ENCODE results near the gene BCS1L.
"Not testable (repeated sequence)": the region's sequence is repeated elsewhere in the genome, so short reads cannot be mapped to it uniquely, and the experiment has no call there.

Gene BCS1L

DNA sequence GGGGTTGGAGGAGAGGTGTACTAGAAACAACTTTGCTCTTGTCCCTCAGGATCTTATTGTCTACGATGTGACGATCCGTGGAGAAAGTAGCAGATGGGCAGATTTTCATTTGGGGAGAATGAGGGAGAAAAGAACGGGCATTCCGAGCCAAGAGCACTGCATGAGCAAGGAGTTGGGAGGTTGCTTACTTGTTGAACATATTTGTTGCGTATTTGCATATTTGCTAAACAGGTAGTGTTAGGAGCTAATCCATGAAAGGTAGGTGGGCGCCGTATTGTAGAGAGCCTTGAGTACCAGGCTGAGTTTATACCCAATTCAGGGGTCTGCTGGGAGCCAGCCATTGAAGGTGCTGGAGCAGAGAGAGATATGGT is 490 bp downstream of the BCS1L start:
- no peak for DNase-seq (ENCODE audit: low read depth, low spot score)

DNA sequence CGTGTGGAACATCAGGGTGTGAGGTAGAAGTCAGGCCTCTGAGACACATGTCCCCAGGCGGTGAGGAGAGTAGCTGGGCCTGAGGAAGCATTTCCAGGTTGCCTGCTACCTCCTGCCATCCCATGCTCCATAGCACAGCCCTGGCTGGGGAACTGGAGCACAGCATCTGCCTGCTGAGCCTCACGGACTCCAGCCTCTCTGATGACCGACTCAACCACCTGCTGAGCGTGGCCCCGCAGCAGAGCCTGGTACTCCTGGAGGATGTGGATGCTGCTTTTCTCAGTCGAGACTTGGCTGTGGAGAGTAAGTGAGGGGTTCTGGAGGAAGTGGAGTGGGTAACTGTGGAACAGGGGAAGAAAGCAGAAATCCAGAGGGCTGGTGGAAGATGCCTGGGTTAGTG is 2.9 kb downstream of the BCS1L start:
- no peak for DNase-seq (ENCODE audit: low read depth, low spot score)

GRCh38 chr2:218662827-218663226 is 3.3 kb downstream of the BCS1L start:
- DNase-seq (ENCODE audit: low read depth, low spot score), result no peak

DNA sequence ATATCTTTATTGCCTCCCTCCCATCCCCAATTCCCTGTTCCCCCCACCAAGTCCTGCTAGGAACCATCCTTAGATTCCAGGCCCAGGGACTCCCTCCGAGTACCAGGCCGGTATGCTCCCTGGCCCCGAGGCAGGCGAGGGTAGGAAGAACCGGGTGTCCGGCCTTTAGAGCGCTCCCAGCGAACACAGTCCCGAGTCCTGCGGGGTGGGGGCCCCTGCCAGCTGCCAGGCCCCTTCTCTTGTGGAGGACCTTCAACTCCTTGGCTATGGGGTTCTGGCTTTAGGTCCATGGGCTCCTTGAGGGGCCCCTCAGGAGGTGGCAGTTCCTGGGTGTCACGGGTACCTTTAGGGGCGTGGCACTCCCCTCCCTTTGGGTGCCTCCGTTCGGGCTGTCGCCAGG is 4.4 kb downstream of the BCS1L start:
- DNase-seq (ENCODE audit: low read depth, low spot score), result no peak

- DNase-seq (ENCODE audit: low read depth, low spot score), result no peak
Observed at GRCh38 chr2:218664653-218665052, 5.2 kb downstream of the BCS1L start.

- DNase-seq (ENCODE audit: low read depth, low spot score), result no peak
Observed at GRCh38 chr2:218671097-218671653, 11.7 kb downstream of the BCS1L start.

GRCh38 chr2:218671654-218672566 is 12.4 kb downstream of the BCS1L start, which contains the start of the genes RNF25 and STK36:
TSS of gene RNF25 (minus strand) at chr2:218672002. CDS start at chr2:218671970, 32 bp downstream.
TSS of gene STK36 (plus strand) at chr2:218672086. CDS start at chr2:218672830, 744 bp downstream.
- DNase-seq (ENCODE audit: low read depth, low spot score), result peak; percentile 54

DNA sequence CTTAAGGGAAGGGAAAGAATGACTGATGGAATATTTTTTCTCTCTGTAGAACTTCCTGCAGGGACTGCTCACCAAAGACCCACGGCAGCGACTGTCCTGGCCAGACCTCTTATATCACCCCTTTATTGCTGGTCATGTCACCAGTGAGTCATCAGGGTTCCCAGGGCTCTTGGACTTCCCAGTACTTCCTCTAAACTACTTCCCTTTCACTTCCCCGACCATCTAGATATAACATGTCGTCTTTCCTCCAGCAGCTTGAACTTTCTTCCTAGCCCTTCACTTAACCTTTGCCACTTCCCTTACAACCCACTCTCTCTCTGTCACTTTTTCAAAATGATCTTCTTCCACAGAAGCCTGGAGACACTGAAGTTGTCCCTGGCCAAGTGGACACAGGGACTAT is 19.6 kb downstream of the BCS1L start:
- no peak for DNase-seq (ENCODE audit: low read depth, low spot score)

DNA sequence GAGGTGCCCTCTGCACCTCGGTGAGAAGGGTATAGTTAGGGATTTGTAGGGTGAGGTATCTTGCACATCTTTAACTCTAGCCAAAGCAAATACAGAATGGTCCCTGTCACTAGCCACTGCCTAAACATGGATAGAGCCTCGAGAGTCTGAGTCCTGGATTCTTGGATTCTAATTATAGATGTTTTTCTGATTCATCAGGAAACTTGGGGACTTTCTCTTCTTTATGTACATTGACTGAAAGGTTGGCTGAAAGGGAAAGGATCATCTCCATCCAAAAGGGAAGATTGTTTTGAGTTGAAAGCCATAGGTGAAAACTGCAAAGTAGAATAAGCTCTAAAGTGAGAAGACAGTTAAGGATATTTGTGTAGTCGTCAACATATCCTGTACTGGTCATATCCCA is 20.6 kb downstream of the BCS1L start:
- no peak for DNase-seq (ENCODE audit: low read depth, low spot score)

GRCh38 chr2:218687400-218688060 is 28.0 kb downstream of the BCS1L start:
- not testable (repeated sequence) for DNase-seq (ENCODE audit: low read depth, low spot score)

DNA sequence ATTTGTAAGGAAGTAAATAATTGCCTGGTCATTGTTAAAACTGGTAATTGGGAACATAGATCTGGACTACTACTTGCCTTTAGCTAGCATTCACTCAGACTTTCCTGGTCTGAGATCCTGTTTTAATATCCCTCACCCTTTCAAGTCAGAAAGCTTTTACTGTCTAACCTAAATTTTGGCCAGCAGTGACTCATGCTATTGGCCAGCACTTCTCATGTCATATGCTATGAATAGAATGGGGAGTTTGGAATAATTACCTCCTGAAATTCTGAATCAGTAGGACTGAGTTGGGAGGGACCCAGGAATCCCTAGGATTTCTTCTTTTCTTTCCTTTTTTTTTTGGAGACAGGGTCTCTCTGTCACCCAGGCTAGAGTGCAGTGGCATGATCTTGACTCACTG is 31.8 kb downstream of the BCS1L start:
- no peak for DNase-seq (ENCODE audit: low read depth, low spot score)

GRCh38 chr2:218694405-218695145 is 35.1 kb downstream of the BCS1L start:
- DNase-seq (ENCODE audit: low read depth, low spot score), result no peak

- no peak for DNase-seq (ENCODE audit: low read depth, low spot score)
Observed at GRCh38 chr2:218698885-218699284, 39.4 kb downstream of the BCS1L start.

GRCh38 chr2:218701806-218702205 is 42.3 kb downstream of the BCS1L start:
- DNase-seq (ENCODE audit: low read depth, low spot score), result no peak

DNA sequence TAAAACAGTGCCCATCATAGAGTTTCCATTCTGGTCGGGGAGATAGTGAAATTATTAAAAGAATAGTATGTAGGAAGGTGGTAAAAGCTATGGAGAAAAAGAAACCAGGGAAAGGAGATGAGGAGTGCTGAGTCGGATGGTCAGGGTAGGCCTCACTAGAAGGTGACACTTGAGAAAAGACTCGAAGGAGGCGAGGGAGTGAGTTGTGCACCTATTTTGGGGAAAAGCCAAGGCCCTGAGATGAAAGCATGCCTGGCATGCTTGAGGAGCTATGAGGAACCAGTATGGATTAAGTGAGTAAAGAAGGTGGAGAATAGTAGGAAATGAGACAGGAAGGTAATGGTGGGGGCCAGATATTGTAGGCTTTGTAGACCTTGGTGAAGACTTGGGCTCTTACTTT is 43.9 kb downstream of the BCS1L start:
- DNase-seq (ENCODE audit: low read depth, low spot score), result no peak

GRCh38 chr2:218708086-218708485 is 48.6 kb downstream of the BCS1L start:
- DNase-seq (ENCODE audit: low read depth, low spot score), result no peak

DNA sequence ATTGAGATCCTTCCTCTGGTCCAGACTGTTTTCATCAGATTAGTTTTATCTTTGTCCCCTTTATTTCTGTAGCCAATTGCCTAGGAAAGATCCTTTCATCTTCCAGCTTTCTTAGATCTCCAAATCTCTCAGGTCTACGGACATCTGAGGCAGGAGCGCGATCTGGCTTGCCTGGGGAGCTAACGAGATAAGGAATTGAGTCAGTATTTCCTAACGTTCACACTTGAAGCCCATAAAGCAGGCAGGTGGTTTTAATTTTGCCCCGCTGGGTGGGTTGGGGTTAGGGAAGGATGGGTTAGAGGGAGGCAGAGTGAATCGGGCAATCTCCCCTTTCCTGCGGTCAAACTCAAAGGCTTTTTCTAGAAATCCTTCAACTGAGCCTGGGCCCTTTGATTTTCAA is 50.4 kb downstream of the BCS1L start:
- DNase-seq (ENCODE audit: low read depth, low spot score), result no peak

DNA sequence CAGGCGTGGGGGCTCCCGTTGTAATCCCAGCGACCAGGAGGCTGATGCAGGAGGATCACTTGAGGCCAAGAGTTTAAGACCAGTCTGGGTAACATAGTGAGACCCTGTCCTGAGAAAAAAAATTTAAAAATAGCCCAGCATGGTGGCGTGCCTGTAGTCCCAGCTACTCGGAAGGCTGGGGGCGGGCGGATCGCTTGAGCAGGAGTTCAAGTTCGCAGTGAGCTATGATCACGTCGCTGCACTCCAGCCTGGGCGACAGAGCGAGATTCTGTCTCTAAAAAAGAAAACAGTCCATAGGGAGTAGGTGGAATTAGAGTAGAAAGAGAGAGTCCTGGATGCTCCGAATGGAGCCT is 50.8 kb downstream of the BCS1L start:
- no peak for DNase-seq (ENCODE audit: low read depth, low spot score)

DNA sequence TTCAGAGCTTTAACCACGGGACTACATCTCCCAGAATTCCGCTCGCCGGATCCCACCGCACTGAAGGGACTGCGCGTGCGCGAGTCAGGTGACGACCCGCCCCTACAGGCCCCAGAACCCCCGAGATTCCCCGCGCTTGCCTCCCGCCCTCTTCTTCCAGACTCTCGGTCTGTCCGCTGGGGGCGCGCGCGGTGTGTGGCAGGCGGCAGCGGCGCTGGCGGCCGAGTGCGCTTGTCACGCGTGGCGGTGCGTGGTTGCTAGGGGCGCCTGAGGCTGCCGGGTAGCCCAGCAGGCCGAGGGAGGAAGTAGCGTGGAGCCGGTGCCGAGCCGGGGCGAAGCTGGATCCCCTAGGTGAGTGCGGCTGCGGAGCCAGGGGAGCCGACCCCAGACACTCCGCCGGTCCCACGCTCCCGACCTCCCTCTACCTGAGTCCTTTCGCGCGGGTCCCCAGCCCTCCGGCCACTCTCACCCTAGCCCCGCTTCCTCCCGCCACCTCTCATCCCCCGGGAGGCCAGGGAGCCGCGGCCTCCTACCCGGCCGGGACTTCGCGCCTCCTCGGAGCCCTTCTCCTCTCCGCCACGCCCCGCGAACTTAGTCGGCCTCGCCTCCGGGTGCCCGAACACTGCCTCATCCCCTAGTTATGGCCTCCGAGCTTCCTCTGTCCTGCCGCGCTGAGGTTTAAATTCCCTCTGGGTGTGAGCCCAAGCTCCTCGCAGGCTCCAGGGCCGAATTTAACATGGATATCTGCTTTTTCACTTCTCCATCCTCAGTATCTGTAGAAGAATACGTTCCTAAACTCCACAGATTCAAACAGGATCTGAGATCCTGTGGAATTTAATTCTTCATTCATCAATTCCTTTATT is 51.4 kb downstream of the BCS1L start, which contains the start of gene TTLL4:
TTLL4 (plus strand) TSS at position 149 of the 863 bp plus-strand sequence. CDS start 26,842 bp downstream, outside the sequence.
- DNase-seq (ENCODE audit: low read depth, low spot score), result peak; percentile 92

DNA sequence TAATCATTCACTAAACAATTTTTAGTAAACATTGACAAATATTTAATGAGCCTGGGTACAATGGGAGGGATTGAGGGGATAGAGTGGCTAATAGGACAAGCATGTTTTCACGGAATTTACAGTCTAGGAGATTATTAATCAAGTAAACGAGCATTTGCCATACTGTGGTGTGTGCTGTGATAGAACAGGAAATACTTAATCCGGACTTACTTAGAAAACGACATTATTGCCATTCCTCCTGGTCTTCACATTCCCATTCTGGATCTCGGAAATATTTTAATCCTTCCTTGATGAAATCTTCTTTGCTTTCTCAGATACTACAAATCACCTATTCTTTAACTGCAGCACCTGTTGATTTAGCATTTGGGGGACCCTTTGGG is 52.1 kb downstream of the BCS1L start:
- DNase-seq (ENCODE audit: low read depth, low spot score), result no peak
